Heart left ventricle (tissue), 16 donors: ENCODE data around the gene RBP5. TPM values are rescaled to one million over a fixed set of nuclear protein-coding genes. Genes with fewer than 3 reads are reported as not detected.

Experiments
- ATAC-seq, 4 donors: fragments of 200-7000 bp; cut with Tn5 transposase; one replicate each; pipeline ENCODE4 v1.9.1; 2020 to 2022; ENCODE audit warnings: moderate library complexity in 4 of 4, mild to moderate bottlenecking in 3 of 4, moderate number of reproducible peaks in 1 of 4
- DNase-seq, 5 donors: peaks; one replicate each; pipeline ENCODE4 v3.0.0-alpha.2; 2020
- H3K27ac ChIP-seq, 12 donors: fragments of 200-600 bp; sonication (generic) in 4 of 12; one replicate each; pipeline versions ENCODE4 v1.5.0 to v1.8.0; 2016 to 2022; ENCODE audit warnings: mild to moderate bottlenecking in 2 of 12
- H3K27me3 ChIP-seq, 9 donors: fragments of 200-600 bp; sonication (generic) in 2 of 9; one replicate each; pipeline versions ENCODE4 v1.5.1 to v1.8.0; 2016 to 2022; ENCODE audit warnings: mild to moderate bottlenecking in 3 of 9
- H3K36me3 ChIP-seq, 9 donors: fragments of 200-600 bp; sonication (generic) in 2 of 9; one replicate each; pipeline versions ENCODE4 v1.5.0 to v1.8.0; 2018 to 2022; ENCODE audit warnings: mild to moderate bottlenecking in 2 of 9
- H3K4me1 ChIP-seq, 12 donors: fragments of 200-600 bp; sonication (generic) in 4 of 12; one replicate each; pipeline versions ENCODE4 v1.5.0 to v1.8.0; 2016 to 2022; ENCODE audit warnings: mild to moderate bottlenecking in 3 of 12
- H3K4me3 ChIP-seq, 12 donors: fragments of 200-600 bp; sonication (generic) in 4 of 12; one replicate each; pipeline versions ENCODE4 v1.5.0 to v1.8.0; 2017 to 2022; ENCODE audit warnings: mild to moderate bottlenecking in 9 of 12, moderate library complexity in 4 of 12
- H3K9me3 ChIP-seq, 12 donors: fragments of 200-600 bp; sonication (generic) in 4 of 12; one replicate each; pipeline versions ENCODE4 v1.5.0 to v1.8.0; 2016 to 2022; ENCODE audit warnings: mild to moderate bottlenecking in 1 of 12
- CTCF ChIP-seq, 12 donors: fragments of 200-600 bp; sonication (generic) in 4 of 12; IDR thresholded peaks; one replicate each; pipeline versions ENCODE4 v1.5.0 to v1.8.0; 2018 to 2022; ENCODE audit warnings: antibody characterized with exemption in 12 of 12, mild to moderate bottlenecking in 5 of 12
- POLR2A ChIP-seq, 2 donors: fragments of 450-650 bp; IDR thresholded peaks; one replicate each; pipeline ENCODE4 v1.6.1; 2017; ENCODE audit warnings: antibody characterized with exemption in 2 of 2, mild to moderate bottlenecking in 2 of 2, moderate library complexity in 2 of 2
- WGBS, 4 donors: extraction: QIAGEN DNeasy Blood & Tissue Kit in 2 of 4; methylation state at CpG; one replicate each; pipeline versions ENCODE4 v1.1.5 to v1.1.7; 2013 to 2018; 5-methylcytosine and 5-hydroxymethylcytosine counted together
- intact Hi-C, 10 donors: fragments of 100-400 bp; cut with DNase I; formaldehyde crosslinking; loops; one replicate each; pipeline versions ENCODE4 v1.11.1 to v1.14.2; 2022
- polyA plus RNA-seq, 2 donors: library from polyadenylated mRNA; stranded (reverse); fragments of 200-250 nt; gene quantifications; one replicate each; pipeline ENCODE4 v1.2.3, GENCODE V29; 2013
- total RNA-seq, 9 donors: library from RNA; depleted of rRNA in 2 of 9; stranded (reverse); fragments of >200 nt in 2 of 9; fragmentation: NEBNext Ultra II Directional in 3 of 9; extraction: Animal tissue kit (Norgen Biotek cat#: 25700) in 3 of 9; gene quantifications; one replicate each; pipeline versions ENCODE4 v1.1.0 to v1.2.4, GENCODE V29; 2016 to 2023
- donor health status: ischemic (EF 13 %, LVEDD 7.1; RV severe dilation, severe dysfunction).
- donor health status: healthy with polysubstance abuse.
- donor health status: DM: no; HTN: yes; CAD: no.
- donor health status: DM: no; HTN: no; CAD: no.
- donor health status: ischemic (EF 25% LVEDD 6.9; RV normal size, moderate dysfunction).
- donor health status: ischemic (EF 25% LVEDD 5.7; RV mildly dilated, moderate dysfunction).
- donor health status: healthy.
- donor health status: DM: yes; HTN: yes; CAD: no.
- donor health status: ischemic (EF 35%, LVEDD 5.7; RV mildly dilated, moderate dysfunction).
- donor health status: nonischemic (EF 11% LVEDD 7.7; RV severe dilation, severe dysfunction).
- donor health status: DM: yes; HTN: yes; CAD: no.
- donor health status: PGD.
- donor health status: ischemic (EF 29% LVEDD 5.4; RV normal size, mild dysfunction).
- donor health status: nonischemic (EF 23%, LVEDD 6.1; RV moderate dilation, normal function).

RBP5 gene
- total and polyA plus RNA-seq, 11 donors = 0.34 to 2.1 (median 0.90) TPM; not detected in 7

- no peak overlapping the region for H3K27ac ChIP-seq
- peaks cover 0 to 28% (median 8%) of the 10 kb centered on the region in 12 donors for H3K4me1 ChIP-seq
- peaks cover 0 to 12% (median 5%) of the 10 kb centered on the region in 12 donors for H3K9me3 ChIP-seq
- no peak overlapping the region for H3K4me3 ChIP-seq
- no peaks in the 10 kb centered on the region for H3K27me3 ChIP-seq
- 82 to 92% (median 87%) methylated on average over 1 of the region's 1 CpG for WGBS, 4 donors
- ATAC-seq = no peak
- intact Hi-C loops = loop anchor here in 6 of 10 donors (5.0 to 10.0 kb wide), 4 partner anchors 44 to 164 kb away; partner anchors contain the start of genes C1S (in 4 of the 6), C12orf57 (in 2 of the 6), RNU7-1 (in 2 of the 6) and LPCAT3 (in 1 of the 6)
- peaks cover 0 to 20% (median 0%) of the 10 kb centered on the region in 9 donors for H3K36me3 ChIP-seq
- DNase-seq = no peak
- TF ChIP-seq CTCF (IDR thresholded peaks at IDR 0.05) (no peak), POLR2A (IDR thresholded peaks at IDR 0.05) (no peak)
These were observed 22.6 kb downstream of the RBP5 start for GRCh38 chr12:7106082-7106481.

GRCh38 chr12:7103837-7104584 lies 24.7 kb downstream of the RBP5 start:
- no peak for DNase-seq
- no peaks in the 10 kb centered on the region for H3K27me3 ChIP-seq
- H3K36me3 ChIP-seq = peaks cover 0 to 38% (median 7%) of the 10 kb centered on the region in 9 donors
- peaks cover 0 to 12% (median 5%) of the 10 kb centered on the region in 12 donors for H3K9me3 ChIP-seq
- no peak for ATAC-seq
- no peak overlapping the region for H3K4me3 ChIP-seq
- TF ChIP-seq CTCF (IDR thresholded peaks at IDR 0.05) (no peak), POLR2A (IDR thresholded peaks at IDR 0.05) (no peak)
- intact Hi-C loops = loop anchor here in 1 of 10 donors (10.0 kb wide), 1 partner anchor 159 kb away; the partner anchor contains the start of genes C12orf57 and RNU7-1
- 92 to 94% (median 93%) methylated on average over 14 of the region's 14 CpGs for WGBS, 4 donors
- peaks cover 0 to 26% (median 4%) of the 10 kb centered on the region in 12 donors for H3K4me1 ChIP-seq
- no peak overlapping the region for H3K27ac ChIP-seq

GRCh38 chr12:7102582-7102981 lies 26.1 kb downstream of the RBP5 start:
- intact Hi-C loops = loop anchor here in 1 of 10 donors (10.0 kb wide), 1 partner anchor 158 kb away; the partner anchor contains the start of genes C12orf57 and RNU7-1
- H3K4me1 ChIP-seq = peaks cover 0 to 20% (median 0%) of the 10 kb centered on the region in 12 donors
- H3K27me3 ChIP-seq = no peaks in the 10 kb centered on the region
- 80 to 90% (median 82%) methylated on average over 3 of the region's 3 CpGs for WGBS, 4 donors
- H3K36me3 ChIP-seq = peaks cover 0 to 50% (median 7%) of the 10 kb centered on the region in 9 donors
- H3K4me3 ChIP-seq = no peak overlapping the region
- H3K27ac ChIP-seq = no peak overlapping the region
- DNase-seq = no peak
- no peak for ATAC-seq
- H3K9me3 ChIP-seq = peaks cover 0 to 12% (median 5%) of the 10 kb centered on the region in 12 donors
- TF ChIP-seq CTCF (IDR thresholded peaks at IDR 0.05) = no peak
- no peak for TF ChIP-seq POLR2A (IDR thresholded peaks at IDR 0.05)

GRCh38 chr12:7101694-7102131 lies 27.0 kb downstream of the RBP5 start:
- Histone ChIP-seq H3K27ac (peak overlapping the region in 4 of 12 donors; percentile 23 to 43 (median 26)), H3K4me3 (no peak overlapping the region), H3K36me3 (peaks cover 0 to 50% (median 7%) of the 10 kb centered on the region in 9 donors), H3K27me3 (no peaks in the 10 kb centered on the region), H3K9me3 (peaks cover 0 to 12% (median 5%) of the 10 kb centered on the region in 12 donors), H3K4me1 (peaks cover 0 to 12% (median 0%) of the 10 kb centered on the region in 12 donors)
- ATAC-seq (peak in 3 of 4 donors; percentile 28 to 66 (median 35)), DNase-seq (peak in 1 of 5 donors; percentile 38)
- WGBS, 4 donors = 73 to 78% (median 76%) methylated on average over 10 of the region's 10 CpGs
- TF ChIP-seq CTCF (IDR thresholded peaks at IDR 0.05) (peak in 1 of 12 donors; percentile 3), POLR2A (IDR thresholded peaks at IDR 0.05) (no peak)
- intact Hi-C loops = loop anchor here in 1 of 10 donors (10.0 kb wide), 1 partner anchor 157 kb away; the partner anchor contains the start of genes C12orf57 and RNU7-1
